NT2/D1 (cell line): ENCODE data around the gene SLIT3.

Experiments
- SUZ12 ChIP-seq: IDR thresholded peaks from 2 replicates; pipeline ENCODE4 v1.6.1; 2011; ENCODE audit not compliant: insufficient read length, insufficient read depth; ENCODE audit errors: extremely low read depth
- YY1 ChIP-seq: IDR thresholded peaks from 2 replicates; pipeline ENCODE4 v1.6.1; 2011; ENCODE audit not compliant: insufficient read length, insufficient read depth
- ZNF274 ChIP-seq: IDR thresholded peaks from 2 replicates; pipeline ENCODE4 v1.6.1; 2011; ENCODE audit warnings: mild to moderate bottlenecking, low read depth, low read length

GRCh38 chr5:169190849-169191248 is 110.1 kb downstream of the SLIT3 start:
- TF ChIP-seq SUZ12 (no peak), ZNF274 (no peak), YY1 (no peak)
